GM15510 (cell line): ENCODE results near the gene FAM3C.

Experiments used
- POLR2A ChIP-seq: IDR thresholded peaks from 3 replicates; pipeline ENCODE4 v1.6.1; 2011; ENCODE audit warnings: borderline replicate concordance; ENCODE audit not compliant: insufficient read length; ENCODE audit errors: extremely low read depth

The FAM3C gene

GRCh38 chr7:121416533-121416932, 20.4 kb upstream of the FAM3C start:
- no peak for TF ChIP-seq POLR2A

- no peak for TF ChIP-seq POLR2A
These were observed 18.3 kb upstream of the FAM3C start for GRCh38 chr7:121414436-121414835.

DNA sequence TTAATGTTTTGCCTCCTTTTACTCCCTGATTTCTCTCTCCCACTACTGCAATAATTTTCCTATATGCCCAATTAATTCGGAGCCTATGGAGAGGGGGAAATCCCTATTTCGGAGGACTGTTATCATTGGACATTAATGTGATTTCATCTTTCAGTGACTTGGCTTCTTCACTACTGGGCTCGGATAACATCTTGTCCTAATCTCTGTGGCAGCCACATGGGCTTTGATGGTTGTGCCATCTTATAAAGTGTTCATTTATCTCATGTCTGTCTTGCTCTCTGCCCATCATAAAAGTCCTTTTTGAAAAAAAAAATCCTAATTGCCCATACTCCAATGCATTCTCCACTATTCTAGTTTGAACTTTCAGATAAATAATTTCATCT, 15.5 kb upstream of the FAM3C start:
- TF ChIP-seq POLR2A, result no peak

DNA sequence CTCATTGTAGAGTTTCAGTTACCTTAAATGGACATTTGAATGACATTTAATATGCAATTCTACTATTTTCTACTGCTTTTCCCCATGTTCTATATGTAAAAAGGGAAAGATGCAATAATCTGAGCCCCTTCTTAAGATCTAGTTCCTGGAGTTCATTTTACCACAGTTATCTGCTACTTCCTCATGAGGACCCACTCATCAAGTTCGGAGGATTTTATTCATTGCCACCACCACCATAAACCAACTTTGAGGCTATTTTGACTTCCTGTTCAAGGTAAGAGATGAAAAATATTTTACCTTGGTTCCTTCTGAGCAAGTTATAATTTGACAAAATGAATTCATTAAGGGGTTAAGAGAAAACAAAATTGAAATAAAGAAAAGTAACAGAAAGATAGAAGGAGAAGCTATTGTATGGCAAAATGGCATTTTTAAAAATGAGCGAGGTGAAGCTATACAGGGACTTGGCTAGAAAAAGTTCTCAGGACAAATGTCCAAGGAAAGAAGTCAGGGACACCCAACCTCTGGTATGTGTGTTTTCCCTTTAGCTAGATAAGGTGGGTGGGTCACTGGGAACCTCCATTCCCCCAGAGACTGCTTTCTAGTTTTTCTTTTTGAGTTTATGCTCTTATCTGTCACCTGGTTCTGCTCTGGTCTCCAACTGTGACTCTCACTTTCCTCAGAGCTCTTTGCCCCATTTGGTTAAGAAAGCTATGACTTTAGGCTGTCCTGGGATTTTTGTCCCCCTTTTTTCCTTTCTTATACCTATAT, 14.9 kb upstream of the FAM3C start:
- no peak for TF ChIP-seq POLR2A

GRCh38 chr7:121406944-121407343, 10.8 kb upstream of the FAM3C start:
- no peak for TF ChIP-seq POLR2A

DNA sequence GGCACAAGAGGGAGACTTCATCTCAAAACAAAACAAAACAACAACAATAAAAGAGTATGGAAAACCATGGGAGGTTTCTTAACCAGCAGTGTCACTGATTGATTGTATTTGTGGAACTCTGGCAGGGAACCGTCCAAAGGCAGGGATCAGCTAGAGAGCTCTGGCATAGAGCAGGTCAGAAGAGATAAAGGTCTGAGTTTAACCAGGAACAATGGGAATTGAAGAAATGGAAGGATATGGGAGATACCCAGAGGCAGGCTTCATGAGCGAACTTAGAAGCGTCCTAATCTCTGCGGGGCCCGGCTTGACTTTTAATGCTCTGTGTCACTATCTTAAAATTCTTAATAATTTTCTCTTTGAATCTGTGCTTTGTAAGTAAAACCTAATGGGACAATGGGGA, 10.4 kb upstream of the FAM3C start:
- TF ChIP-seq POLR2A, result no peak

GRCh38 chr7:121404348-121404747, 8.2 kb upstream of the FAM3C start:
- TF ChIP-seq POLR2A, result no peak

GRCh38 chr7:121402701-121403100, 6.6 kb upstream of the FAM3C start:
- TF ChIP-seq POLR2A, result no peak

DNA sequence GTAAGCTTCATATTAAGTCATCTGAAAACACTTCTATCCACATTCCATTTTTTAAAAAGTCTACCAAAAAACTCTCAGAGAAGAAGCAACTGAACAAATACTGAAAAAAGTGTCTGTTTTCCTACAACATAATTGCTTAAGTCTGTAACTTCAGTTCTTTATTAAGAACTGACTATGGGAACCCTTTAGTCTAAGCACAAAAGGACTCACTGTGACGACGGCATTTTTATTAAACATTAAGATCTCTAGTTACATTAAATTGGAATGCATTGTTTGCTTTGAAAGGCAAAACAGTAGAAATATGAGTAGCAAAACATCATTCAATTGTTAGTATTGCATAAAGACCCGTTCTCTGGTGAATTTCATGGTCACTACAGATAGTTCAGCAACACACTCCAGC, 5.8 kb upstream of the FAM3C start:
- no peak for TF ChIP-seq POLR2A

GRCh38 chr7:121398246-121398645, 2.1 kb upstream of the FAM3C start:
- TF ChIP-seq POLR2A, result no peak

DNA sequence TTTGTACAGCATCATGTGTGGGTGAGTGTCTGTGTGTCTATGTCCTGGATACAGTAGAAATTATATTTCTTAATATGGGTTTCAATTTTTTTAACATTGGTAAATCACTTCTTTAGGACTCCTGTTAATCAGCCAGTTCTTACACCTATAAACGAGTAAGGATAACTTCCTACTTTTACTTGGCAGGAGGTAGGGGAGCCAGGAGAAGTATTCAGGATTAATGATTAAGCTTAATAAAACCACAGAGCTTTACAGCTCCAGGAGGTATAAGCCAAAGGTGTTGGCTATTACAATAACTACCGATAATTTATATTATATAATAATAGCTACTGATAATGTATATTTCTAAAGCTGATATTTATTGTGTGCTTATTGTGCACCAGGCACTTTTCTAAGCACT, 1.7 kb upstream of the FAM3C start:
- no peak for TF ChIP-seq POLR2A

- TF ChIP-seq POLR2A, result no peak
These were observed 1.3 kb upstream of the FAM3C start for GRCh38 chr7:121397361-121397760.

GRCh38 chr7:121395494-121395960, 581 bp downstream of the FAM3C start:
- no peak for TF ChIP-seq POLR2A

GRCh38 chr7:121394709-121395140, 1.4 kb downstream of the FAM3C start:
- no peak for TF ChIP-seq POLR2A

DNA sequence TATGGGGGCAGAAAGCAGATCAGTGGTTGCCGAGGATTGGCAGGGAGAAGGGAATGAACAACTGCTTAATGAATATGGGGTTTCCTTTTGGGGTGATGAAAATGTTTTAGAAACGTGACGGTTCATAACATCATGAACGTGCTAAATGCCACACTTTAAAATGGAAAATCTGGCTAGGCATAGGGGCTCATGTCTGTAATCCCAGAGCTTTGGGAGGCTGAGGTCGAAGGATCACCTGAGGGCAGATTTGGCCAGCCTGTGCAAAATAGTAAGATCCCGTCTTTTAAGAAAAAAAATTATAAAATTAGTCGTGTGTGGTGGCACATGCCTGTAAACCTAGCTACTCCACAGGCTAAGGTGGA, 3.1 kb downstream of the FAM3C start:
- TF ChIP-seq POLR2A, result no peak

DNA sequence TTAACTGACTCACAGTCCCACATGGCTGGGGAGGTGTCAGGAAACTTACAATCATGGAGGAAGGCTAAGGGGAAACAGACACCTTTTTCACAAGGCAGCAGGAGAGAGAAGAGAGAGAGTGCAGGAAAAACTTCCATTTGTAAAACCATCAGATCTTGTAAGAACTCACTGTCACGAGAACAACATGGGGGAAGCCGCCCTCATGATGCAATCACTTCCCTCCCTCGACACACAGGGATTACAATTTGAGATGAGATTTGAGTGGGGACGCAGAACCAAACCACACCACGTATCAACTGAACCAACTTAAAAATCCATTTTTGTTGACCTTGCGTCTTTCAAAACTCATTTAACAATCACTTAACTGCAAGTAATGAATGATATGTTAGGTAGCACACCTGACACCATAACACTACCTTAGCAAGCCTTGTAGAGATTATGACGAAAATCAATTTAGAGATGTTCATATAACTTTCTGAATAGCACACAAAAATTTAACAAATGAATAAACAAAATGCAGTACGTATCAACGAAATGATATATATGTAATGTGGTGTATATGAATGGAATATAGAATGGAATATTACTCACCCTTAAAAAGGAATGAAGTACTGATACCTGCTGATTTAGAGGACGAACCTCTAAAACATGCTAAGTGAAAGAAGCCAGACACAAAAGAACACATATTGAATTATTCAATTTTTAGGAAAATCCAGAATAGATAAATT, 3.7 kb downstream of the FAM3C start:
- no peak for TF ChIP-seq POLR2A
